GM18907 (cell line): ENCODE results near the gene SCAMP5.

Experiments
- ATAC-seq: cut with Tn5 transposase; IDR thresholded peaks from one replicate; pipeline ENCODE4 v1.9.1; 2021; ENCODE audit warnings: mild to moderate bottlenecking, moderate library complexity; ENCODE audit not compliant: unreplicated experiment

SCAMP5 gene

DNA sequence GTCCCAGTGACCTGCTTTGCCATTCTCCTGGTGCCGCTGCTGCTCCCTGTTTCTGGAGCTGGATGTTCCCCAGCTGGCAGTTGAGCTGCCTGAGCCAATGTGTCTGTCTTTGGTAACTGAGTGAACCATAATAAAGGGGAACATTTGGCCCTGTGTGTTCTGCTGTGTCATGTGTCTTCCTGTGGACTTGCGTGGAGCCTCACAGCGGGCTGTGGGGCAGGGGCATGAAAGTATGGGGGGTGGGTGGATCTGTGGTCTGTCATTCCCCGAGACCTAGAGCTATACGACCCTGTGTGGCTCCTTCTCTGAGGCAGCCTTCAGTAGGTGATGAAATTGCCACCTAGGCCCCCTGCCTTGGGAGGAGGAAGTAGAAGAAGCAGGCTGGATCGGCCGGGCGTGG lies 26.0 kb downstream of the SCAMP5 start:
- no peak for ATAC-seq

DNA sequence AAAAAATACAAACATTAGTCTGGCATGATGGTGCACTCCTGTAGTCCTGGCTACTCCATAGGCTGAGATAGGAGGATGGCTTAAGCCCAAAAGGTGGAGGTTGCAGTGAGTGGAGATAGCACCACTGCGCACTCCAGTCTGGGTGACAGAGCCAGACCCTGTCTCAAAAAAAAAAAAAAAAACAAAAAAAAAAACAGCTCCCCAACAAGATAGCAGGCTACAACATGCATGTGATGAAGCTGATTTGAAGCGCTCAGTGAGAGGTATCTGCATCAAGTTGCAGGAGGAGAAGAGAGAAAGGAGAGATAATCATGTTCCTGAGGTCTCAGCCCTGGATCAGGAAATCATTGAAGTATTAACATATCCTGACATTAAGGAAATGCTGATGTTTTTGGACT lies 27.4 kb downstream of the SCAMP5 start:
- no peak for ATAC-seq

DNA sequence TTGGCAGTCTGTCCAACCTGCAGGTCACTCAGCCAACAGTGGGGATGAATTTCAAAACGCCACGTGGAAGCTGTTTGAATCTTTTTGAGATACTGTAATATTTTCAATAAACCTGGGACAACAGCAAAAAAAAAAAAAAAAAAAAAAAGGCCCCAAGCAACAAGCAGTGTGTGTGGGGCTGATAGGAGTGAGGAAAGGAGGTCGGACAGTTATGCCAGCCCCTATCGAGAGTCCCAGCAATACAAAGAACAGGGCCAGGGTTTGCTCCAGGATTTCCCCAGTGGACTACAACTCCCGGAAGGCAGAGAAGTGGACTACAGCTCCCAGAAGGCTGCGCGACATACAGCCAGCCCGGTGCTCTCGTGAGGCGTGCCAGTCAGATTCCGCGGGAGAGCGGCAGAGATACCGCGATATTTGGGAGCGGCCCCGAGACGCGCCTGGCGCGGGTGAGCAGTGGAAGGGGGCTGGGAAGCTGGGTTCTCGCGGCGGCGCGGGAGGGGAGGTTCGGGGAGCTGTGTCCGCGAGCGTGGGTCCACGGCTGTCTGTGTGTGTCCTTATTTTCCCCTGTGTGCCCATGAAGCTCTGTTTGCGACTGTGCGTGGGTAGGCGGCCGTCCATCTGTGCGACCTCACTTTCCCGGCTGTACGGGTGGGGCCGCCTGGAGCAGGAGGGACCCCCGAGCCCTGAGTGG lies 28.0 kb downstream of the SCAMP5 start, which contains the start of gene PPCDC:
Gene PPCDC (plus strand): TSS at position 410 of the 691 bp plus-strand sequence. CDS start 4,729 bp downstream, outside the sequence.
- ATAC-seq = peak; percentile 89

DNA sequence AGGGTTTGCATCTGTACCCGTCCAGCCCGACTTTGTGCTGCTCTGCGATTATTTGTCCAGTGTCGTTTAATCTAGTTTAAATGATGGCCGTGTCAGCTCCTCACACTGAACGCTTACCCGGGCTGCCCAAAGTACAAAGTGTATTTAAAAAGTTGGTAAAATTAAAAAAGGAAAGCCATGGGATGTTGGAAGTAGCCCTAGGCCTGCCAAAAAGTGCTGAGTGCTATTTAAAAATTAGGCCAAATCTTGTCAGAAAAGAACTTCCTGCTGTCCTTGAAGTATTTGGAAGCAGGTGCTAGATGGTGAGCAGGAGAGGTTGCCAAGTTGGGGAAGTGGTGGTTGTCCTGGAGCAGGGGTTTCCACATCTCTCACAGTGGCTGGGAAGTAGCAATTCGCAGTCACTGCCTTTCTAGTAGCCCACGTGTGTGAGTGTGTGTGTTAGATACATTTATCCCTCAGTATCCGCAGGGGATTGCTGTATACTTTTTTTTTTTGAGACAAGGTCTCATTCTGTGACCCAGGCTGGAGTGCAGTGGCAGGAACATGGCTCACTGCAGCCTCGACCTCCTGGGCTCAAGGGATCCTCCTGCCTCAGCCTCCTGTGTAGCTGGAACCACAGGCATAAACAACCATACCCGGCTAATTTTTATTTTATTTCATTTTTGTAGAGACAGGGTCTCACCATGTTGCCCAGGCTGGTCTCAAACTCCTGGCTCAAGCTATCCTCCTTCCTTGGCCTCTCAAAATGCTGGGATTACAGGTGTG lies 28.7 kb downstream of the SCAMP5 start:
- ATAC-seq = no peak

DNA sequence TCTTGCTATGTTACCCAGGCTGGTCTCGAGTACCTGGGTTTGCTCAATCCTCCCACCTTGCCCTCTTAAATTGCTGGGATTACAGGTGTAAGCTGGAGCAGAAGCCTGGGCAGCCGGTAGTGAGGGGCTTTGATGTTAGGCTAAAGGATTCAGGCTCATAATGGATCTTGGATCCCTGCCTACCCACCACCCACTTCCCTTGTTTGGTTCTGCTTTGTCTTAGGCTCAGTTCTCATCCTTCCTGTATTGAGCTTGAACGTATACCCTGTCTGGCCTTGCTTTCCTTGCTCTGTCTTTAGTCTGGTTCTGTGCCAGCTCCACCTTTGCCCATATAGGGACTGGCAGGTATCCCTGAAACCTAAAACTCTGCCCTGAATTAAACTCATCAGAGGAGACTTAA lies 29.7 kb downstream of the SCAMP5 start:
- no peak for ATAC-seq

DNA sequence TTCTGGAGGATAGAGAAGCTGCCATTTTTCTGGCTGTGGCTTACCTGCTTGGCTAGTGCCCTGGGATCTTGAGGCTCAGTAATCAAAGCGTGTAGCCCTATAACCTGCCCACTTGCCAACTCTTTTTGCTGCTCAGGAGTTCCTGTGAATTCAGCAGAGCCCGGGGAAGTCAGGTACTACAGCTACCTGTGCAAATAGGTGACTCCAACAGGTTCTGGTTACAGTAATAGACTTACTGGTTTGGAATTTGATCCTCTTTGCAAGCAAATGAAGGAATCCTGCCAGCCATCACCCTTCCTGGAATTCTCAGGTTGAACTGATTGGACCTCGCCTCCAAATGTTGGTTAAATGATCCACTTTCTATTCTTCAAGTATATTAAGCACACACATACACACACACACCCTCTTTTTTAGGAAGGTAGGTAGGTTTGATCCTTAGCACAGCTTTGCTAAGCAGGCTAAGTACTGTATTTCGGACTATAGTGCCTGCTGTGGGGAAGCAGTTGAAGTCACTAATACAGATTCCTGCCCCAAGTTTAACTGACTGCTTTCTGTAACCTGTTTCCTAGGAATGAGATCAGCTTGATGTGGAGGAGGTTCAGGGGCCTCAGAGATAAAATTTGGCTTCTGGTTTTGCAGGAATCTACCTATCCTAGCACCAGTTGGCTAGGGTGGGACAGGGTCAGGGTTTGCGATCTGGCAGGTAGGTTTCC lies 30.3 kb downstream of the SCAMP5 start:
- no peak for ATAC-seq

DNA sequence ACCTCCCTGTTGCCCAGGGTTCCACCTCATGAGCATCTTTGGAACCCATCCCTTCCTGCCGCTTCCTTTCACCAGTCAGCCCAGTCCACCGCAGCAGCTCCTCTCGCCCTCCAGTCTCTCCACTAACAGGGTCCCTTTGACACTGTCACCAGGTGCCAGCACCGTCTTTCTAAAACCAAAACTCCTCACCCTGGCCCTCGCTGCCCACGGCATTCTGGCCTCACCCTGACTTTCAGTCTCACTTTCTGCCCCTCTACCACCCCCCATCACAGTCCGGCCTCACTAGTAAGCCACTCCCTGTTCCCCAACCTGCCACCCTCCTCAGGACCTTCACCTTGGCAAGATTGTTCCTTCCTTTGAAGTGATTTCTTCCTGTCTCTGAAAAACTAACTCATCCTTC lies 32.2 kb downstream of the SCAMP5 start:
- ATAC-seq = no peak

DNA sequence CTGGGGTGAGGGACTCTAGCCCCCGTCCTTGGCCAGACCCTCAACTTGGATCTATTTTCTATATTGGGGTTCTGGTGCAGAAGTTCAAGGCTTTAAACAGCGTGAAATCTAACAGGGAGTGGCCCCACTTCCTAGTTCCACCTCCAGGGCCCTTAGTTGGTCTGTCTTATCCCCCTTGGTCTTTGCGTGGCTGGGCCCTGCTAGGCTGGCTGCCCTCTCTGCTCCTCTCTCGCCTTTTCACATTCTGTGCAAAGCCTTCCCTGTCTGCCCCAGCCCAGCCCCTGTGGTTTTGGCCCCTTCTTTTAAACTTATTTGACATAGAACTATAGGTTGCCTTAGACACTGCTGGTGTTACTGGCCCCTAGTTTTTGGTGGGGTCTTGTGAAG lies 33.6 kb downstream of the SCAMP5 start:
- ATAC-seq = no peak

DNA sequence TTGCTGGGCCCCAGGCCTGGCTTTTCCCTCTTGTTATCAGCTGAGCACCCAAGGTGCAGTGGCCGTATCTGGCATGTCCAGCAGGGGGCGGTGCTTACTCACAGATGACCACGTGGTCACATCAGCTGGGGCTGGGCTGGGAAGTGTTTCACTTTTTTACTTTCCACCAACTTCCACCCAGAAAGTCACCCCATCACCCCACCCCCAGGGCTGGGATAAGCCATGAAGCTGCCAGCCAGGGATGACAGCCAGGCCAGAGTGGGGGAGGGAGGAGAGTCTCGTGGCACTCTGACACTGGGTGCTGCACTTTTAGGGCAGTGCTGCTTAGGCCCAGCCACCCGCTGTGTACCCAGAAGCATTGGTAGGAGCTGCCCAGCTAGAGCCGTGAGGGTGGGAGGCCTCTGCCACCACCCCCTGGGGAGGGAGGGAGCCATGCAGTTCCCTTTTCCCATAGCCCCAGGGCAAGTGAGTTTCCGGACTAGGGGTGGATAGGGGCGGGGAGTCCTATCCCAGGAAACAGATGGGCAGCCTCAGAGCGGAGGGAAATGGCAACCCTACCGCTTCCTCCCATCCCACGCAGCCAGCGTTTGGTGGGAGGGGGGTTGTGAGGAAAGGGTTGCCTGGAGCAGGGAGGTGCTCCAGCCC lies 34.1 kb downstream of the SCAMP5 start:
- ATAC-seq = no peak

DNA sequence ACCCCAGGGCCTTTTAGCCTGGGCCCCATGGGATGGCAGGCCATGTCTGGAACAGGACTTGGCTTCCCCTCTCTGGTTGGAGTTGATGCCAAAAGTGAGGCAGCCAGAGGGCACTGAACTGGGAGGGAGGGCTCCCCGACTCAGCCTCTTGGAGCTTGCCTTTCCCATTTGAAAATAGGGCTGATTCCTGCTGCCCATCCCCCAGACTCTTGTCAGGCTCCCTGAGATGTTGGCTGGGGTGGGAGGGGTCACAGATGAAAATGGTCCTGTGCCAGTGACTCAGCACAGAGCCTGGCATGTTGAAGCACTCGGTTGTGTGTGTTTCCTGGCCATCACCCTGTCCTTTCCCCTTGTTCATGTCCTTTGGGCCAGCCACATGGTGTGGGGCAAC lies 34.7 kb downstream of the SCAMP5 start:
- ATAC-seq = no peak

DNA sequence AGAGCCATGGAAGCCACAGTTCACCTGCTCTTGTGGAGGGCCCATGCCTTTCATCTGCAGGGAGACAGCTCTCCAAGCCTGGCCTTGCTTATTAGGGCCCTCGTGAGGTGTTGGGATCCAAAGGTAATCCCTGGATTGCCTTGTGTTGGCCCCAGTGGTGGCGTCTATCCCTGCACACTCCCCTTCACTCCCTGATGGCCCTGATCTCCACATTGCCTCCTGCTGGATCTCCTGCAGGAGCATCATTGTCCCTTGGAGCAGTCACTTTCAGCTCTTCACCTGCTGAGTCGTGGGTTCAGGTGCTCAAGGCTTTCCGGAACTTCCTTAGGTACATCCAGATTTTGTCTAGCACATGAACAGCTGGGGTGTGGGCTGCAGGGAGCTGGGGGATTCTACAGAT lies 35.1 kb downstream of the SCAMP5 start:
- ATAC-seq = no peak

DNA sequence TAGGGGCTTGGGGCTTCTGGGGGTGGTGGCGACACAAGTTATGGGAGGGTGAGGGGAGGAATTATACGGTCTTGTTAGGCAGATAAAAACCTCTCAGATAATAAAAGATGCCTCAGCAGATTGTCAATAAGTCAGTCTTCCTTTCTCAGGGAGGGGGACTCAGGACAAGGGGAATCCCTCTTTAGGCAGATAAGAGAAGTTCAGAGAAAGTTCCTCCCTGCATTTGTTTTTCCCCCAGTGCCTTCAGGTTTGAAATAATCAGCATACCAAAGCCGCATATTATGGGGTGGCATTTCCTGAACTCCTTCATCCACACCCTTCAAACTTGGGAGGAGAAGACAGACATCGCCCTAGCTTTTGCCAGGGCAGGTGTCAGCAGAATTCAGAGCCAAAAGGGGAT lies 36.5 kb downstream of the SCAMP5 start:
- no peak for ATAC-seq

DNA sequence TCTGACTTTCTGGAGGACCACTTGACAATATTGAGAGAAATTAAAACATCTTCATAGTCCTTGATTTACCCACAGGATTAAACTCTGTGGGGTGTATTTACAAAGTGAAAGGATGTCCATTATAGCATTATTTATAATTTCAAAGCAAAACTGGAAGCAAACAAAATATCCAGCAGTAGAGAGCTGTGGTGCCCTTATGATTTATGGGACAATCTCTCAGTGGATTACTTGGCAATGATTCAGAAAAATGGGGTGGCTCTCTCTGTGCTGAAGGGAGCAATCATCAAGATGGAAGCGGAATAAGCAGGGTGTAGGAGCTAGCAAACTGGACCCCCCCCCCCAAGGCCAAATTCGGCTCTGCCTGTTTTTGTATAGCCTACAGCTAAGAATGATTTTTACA lies 37.0 kb downstream of the SCAMP5 start:
- no peak for ATAC-seq

DNA sequence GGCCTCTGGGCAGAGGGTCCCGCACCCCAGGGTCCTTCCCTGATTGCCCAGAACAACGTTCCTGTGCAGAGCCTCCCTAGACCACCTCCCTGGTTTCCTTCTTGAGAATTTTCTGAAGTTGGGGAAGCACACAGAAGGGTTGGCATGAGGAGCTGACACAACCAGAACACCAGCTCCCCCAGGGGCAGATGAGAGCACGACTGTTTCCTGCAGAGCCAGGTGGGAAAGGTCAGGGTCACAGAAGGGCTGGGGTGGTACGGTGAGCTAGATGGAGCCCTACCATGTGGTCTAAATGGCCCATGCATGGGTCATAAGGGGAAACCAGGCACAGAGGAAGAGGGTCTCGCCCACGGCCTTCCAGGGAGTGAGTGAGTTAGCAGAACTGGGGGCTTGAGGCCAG lies 38.4 kb downstream of the SCAMP5 start:
- no peak for ATAC-seq

DNA sequence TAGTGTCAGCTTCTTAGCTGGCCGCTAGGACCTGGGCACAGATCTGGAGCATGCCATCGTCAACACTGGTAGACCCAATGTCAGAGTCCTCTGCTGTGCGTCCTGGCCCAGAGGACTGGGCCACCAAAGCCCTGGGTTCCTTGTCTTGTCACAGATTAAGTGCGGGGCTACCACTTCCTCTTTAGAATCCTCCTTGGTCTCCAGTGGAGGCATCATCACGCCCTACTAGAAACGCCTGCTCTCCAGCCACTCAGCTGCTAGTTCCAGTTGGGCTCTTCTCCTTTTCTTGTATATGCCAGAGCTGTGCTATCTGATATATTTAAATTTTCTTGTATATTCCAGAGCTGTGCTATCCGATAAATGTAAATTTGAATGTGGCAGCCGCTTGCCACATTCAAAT lies 39.3 kb downstream of the SCAMP5 start:
- ATAC-seq = no peak

DNA sequence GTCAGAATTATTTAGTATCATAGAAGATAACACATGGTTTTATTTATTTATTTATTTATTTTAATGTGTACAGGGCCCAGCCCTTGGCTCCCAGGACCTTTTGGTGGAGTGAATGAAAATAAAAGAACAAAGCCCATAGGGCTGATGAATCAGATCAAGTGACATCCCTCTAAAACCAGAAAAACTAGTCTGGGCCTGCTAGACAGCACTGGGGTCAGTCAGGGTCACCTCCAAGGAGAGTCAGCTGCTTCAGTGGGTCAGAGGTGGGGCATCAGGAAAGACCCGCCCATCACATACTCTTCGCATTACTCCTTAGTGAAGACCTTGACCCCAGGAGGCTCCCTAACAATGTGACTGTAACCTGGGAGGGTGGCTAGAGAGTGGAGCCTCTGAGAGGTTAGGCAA lies 40.9 kb downstream of the SCAMP5 start:
- ATAC-seq = no peak

DNA sequence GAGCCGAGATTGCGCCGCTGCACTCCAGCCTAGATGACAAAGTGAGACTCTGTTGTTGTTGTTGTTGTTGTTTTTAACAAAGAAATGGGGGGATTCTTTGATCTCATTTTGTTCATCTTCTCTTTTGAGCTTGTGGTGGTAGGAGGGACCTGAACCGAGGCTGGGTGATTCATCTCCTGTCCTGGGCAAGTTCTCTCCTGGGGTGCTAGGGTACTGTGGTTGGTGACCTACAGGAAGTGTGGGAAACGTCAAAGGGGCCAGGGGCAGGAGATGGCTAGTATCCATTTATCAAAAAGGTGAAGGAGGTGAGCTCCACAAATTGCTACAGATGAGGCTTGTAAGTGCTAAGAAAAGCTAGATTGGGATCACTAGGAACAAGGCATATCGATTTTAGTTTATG lies 42.3 kb downstream of the SCAMP5 start:
- ATAC-seq = no peak

DNA sequence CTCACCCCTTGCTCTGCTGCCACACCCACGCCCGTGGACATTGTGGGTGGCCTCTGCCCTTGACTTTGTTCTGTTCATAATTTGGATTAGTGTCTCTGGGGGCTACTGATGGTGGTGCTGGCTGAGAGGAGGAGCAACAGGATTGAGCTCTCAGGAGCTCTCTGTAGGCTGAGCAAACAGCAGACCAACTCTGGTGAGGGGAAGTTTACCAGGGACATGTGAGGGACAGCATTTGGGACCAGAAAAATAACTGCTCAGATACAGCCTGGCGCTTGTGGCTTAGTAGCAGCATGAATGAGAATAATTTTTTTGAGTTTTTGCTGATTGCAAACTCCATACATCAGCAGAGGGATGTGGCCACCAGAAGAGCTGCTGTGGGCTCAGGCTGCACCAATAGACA lies 42.9 kb downstream of the SCAMP5 start:
- ATAC-seq = no peak

DNA sequence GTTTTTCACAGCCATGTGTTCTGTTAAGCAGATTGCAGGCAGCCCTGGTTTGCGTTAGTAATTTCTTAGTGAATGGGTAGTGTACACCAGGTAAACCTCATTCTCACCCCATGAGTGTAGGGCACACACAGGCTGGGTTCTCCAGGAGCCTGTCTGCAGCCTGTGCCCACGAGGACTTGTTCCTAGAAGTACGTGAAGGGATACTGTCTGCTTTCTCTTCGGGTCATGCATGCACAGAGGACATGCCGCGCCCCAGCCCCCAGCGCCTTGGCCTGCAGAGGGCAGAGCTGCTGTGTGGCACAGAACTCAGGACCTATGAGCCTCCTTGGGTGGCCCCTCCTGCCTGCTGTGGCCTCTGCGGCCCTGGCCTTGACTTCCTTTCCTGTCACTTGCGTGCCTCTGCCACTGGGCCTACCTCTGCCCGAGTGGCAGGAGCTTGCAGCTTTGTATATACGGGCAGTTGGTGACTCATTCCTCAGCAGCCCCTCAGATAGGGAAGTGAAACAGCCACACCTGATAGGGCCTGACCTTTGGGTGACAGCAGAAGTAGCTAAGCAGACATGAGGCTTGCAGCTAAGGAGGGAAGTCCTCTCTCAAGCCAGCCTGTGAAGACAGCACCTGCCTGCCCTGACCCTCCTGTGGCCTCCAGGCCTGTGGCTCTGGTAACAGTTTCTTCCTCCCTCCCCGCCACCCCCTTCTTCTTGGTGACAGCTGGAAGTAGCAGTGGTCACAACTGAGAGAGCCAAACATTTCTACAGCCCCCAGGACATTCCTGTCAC lies 47.6 kb downstream of the SCAMP5 start:
- peak; percentile 67 for ATAC-seq

DNA sequence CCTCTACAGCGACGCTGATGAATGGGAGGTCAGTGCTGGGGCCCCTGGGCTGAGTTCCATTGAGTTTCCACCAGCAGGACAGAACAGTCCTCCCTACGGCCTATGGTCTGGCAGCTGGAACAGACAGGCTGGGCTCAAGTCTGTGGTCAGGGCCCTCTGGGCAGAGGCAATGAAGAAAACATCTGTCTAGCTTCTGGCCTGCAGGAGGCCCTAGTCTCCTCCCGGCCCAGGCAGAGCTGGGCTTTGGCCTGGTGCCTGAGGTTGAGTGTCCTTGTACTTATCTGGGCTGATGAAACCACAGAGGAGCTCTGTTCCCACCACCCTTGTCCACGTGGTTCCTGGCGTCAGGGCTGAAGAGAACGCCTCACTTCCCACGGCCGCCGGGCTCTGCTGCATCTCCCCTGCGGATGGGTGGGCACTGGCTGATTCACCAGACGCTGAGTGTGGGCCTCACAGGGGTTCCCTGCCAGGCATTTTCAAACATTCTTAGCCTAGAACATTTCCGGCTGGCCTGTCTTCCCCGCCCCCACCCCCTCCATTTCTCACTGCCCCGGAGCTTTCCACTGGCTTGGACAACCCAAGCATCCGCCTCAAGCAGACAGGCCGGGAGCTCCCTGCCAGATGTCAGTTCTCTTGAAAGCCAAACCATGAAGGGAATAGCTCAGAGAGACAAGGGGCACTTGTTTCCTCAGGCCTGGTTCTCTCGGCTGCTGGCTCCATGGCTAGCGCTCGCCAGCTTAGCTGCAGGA lies 48.3 kb downstream of the SCAMP5 start:
- ATAC-seq = peak; percentile 39
